Endothelial cell (in vitro differentiated cells): ENCODE measurements around the gene NOM1. TPM values are rescaled to one million over a fixed set of nuclear protein-coding genes. Genes with fewer than 3 reads are reported as not detected.

Source experiments
- DNase-seq: peaks from one replicate; pipeline ENCODE4 v3.0.0; 2021; ENCODE audit warnings: low spot score
- H3K27ac Mint-ChIP-seq: one replicate; pipeline ENCODE4 v1.8.0; 2021; ENCODE audit warnings: mixed read lengths, inconsistent platforms; ENCODE audit not compliant: unreplicated experiment
- H3K27me3 Mint-ChIP-seq: one replicate; pipeline ENCODE4 v1.8.0; 2021; ENCODE audit warnings: mild to moderate bottlenecking, moderate library complexity, mixed read lengths, inconsistent platforms; ENCODE audit not compliant: unreplicated experiment
- H3K36me3 Mint-ChIP-seq: one replicate; pipeline ENCODE4 v1.8.0; 2021; ENCODE audit warnings: mild to moderate bottlenecking, low read depth, mixed read lengths, inconsistent platforms; ENCODE audit not compliant: unreplicated experiment
- H3K4me1 Mint-ChIP-seq: one replicate; pipeline ENCODE4 v1.8.0; 2021; ENCODE audit warnings: mild to moderate bottlenecking, mixed read lengths, inconsistent platforms; ENCODE audit not compliant: unreplicated experiment
- H3K4me3 Mint-ChIP-seq: one replicate; pipeline ENCODE4 v1.8.0; 2021; ENCODE audit warnings: mild to moderate bottlenecking, mixed read lengths, inconsistent platforms; ENCODE audit not compliant: unreplicated experiment
- H3K9me3 Mint-ChIP-seq: one replicate; pipeline ENCODE4 v1.8.0; 2021; ENCODE audit warnings: mixed read lengths, inconsistent platforms; ENCODE audit not compliant: unreplicated experiment
- CTCF ChIP-seq: fragments of 200-600 bp; sonication (generic); IDR thresholded peaks from one replicate; pipeline ENCODE4 v1.5.0; 2021; ENCODE audit warnings: antibody characterized with exemption; ENCODE audit not compliant: unreplicated experiment
- total RNA-seq: library from RNA; stranded (reverse); fragmentation: NEBNext Ultra II Directional; extraction: Animal tissue kit (Norgen Biotek cat#: 25700); gene quantifications from one replicate; pipeline ENCODE4 v1.2.1, GENCODE V29; 2021; ENCODE audit not compliant: unreplicated experiment

Gene NOM1
- total RNA-seq, 1 donor from 2014 or later = 33.6 TPM

GRCh38 chr7:157016352-157017041 is 67.0 kb downstream of the NOM1 start:
- Mint-ChIP-seq H3K36me3 (no peaks in the 10 kb centered on the region), H3K27ac (no peak overlapping the region), H3K4me3 (no peak overlapping the region), H3K27me3 (peaks cover 38% of the 10 kb centered on the region), H3K9me3 (no peaks in the 10 kb centered on the region), H3K4me1 (peaks cover 28% of the 10 kb centered on the region)
- no peak for TF ChIP-seq CTCF
- DNase-seq = no peak

GRCh38 chr7:157017149-157017548 is 67.6 kb downstream of the NOM1 start:
- no peak overlapping the region for H3K27ac Mint-ChIP-seq
- H3K27me3 Mint-ChIP-seq = peaks cover 32% of the 10 kb centered on the region
- no peak for TF ChIP-seq CTCF
- no peak for DNase-seq
- no peak overlapping the region for H3K4me3 Mint-ChIP-seq
- H3K36me3 Mint-ChIP-seq = no peaks in the 10 kb centered on the region
- H3K9me3 Mint-ChIP-seq = no peaks in the 10 kb centered on the region
- H3K4me1 Mint-ChIP-seq = peaks cover 22% of the 10 kb centered on the region

- Mint-ChIP-seq H3K27me3 (peaks cover 26% of the 10 kb centered on the region), H3K36me3 (no peaks in the 10 kb centered on the region), H3K27ac (no peak overlapping the region), H3K4me3 (no peak overlapping the region), H3K4me1 (peaks cover 26% of the 10 kb centered on the region), H3K9me3 (no peaks in the 10 kb centered on the region)
- no peak for TF ChIP-seq CTCF
- no peak for DNase-seq
Measured at GRCh38 chr7:157017603-157018327, 68.3 kb downstream of the NOM1 start.

- no peak for TF ChIP-seq CTCF
- no peaks in the 10 kb centered on the region for H3K9me3 Mint-ChIP-seq
Measured at GRCh38 chr7:157018328-157018996, 69.0 kb downstream of the NOM1 start.

More at GRCh38 chr7:157018328-157018996, 69.0 kb downstream of the NOM1 start:
- Mint-ChIP-seq H3K36me3 (no peaks in the 10 kb centered on the region), H3K27ac (no peak overlapping the region), H3K27me3 (peaks cover 27% of the 10 kb centered on the region), H3K4me3 (no peak overlapping the region), H3K4me1 (peaks cover 29% of the 10 kb centered on the region)
- DNase-seq = no peak
